Neural progenitor cell (in vitro differentiated cells): ENCODE measurements around the gene F9. TPM values are rescaled to one million over a fixed set of nuclear protein-coding genes. Genes with fewer than 3 reads are reported as not detected.
"Not testable (repeated sequence)": the region's sequence is repeated elsewhere in the genome, so short reads cannot be mapped to it uniquely, and the experiment has no call there.

Experiments used
- DNase-seq: peaks from one replicate; pipeline ENCODE4 v3.0.0-alpha.2; 2016; ENCODE audit warnings: low spot score
- H2AFZ ChIP-seq: fragments of 200-600 bp; sonication (generic); replicated peaks from 2 replicates; pipeline ENCODE4 v1.6.1; 2016; ENCODE audit warnings: antibody characterized with exemption
- H3F3A ChIP-seq: fragments of 200-600 bp; sonication (generic); 2 replicates; pipeline ENCODE4 v1.6.1; 2016; ENCODE audit warnings: antibody characterized with exemption, low read depth
- H3K27ac ChIP-seq: fragments of 200-600 bp; sonication (generic); 2 replicates; pipeline ENCODE4 v1.5.1; 2016; ENCODE audit warnings: mild to moderate bottlenecking
- H3K27me3 ChIP-seq: fragments of 200-600 bp; sonication (generic); 2 replicates; pipeline ENCODE4 v1.6.1; 2016; ENCODE audit warnings: mild to moderate bottlenecking, moderate library complexity
- H3K36me3 ChIP-seq: fragments of 200-600 bp; sonication (generic); 2 replicates; pipeline ENCODE4 v1.5.1; 2016
- H3K4me1 ChIP-seq: fragments of 200-600 bp; sonication (generic); 2 replicates; pipeline ENCODE4 v1.6.1; 2016; ENCODE audit warnings: mixed run types
- H3K4me2 ChIP-seq: fragments of 200-600 bp; sonication (generic); 2 replicates; pipeline ENCODE4 v1.6.1; 2016
- H3K4me3 ChIP-seq: fragments of 200-600 bp; sonication (generic); 2 replicates; pipeline ENCODE4 v1.5.1; 2016
- H3K79me2 ChIP-seq: fragments of 200-600 bp; sonication (generic); 2 replicates; pipeline ENCODE4 v1.6.1; 2016; ENCODE audit warnings: low read depth
- H3K9ac ChIP-seq: fragments of 200-600 bp; sonication (generic); 2 replicates; pipeline ENCODE4 v1.6.1; 2016
- H3K9me3 ChIP-seq: fragments of 200-600 bp; sonication (generic); 2 replicates; pipeline ENCODE4 v1.5.1; 2016; ENCODE audit warnings: low read depth
- H4K20me1 ChIP-seq: fragments of 200-600 bp; sonication (generic); 2 replicates; pipeline ENCODE4 v1.6.1; 2016; ENCODE audit warnings: low read depth
- H3K27ac Mint-ChIP-seq: 3 replicates; pipeline ENCODE4 v1.8.0; 2021; ENCODE audit warnings: mixed read lengths
- H3K27me3 Mint-ChIP-seq: 2 replicates; pipeline ENCODE4 v1.8.0; 2022; ENCODE audit warnings: low read depth, mild to moderate bottlenecking, inconsistent platforms, moderate library complexity, mixed read lengths; ENCODE audit not compliant: insufficient read depth
- H3K36me3 Mint-ChIP-seq: 3 replicates; pipeline ENCODE4 v1.8.0; 2021; ENCODE audit warnings: mixed read lengths
- H3K4me1 Mint-ChIP-seq: 3 replicates; pipeline ENCODE4 v1.8.0; 2021; ENCODE audit warnings: mixed read lengths
- H3K4me3 Mint-ChIP-seq: 3 replicates; pipeline ENCODE4 v1.8.0; 2021; ENCODE audit warnings: mild to moderate bottlenecking, moderate library complexity, mixed read lengths
- H3K9me3 Mint-ChIP-seq: 3 replicates; pipeline ENCODE4 v1.8.0; 2020; ENCODE audit warnings: mixed read lengths
- EZH2 ChIP-seq: fragments of 200-600 bp; sonication (generic); IDR thresholded peaks from 2 replicates; pipeline ENCODE4 v1.6.1; 2017; ENCODE audit warnings: antibody characterized with exemption, mild to moderate bottlenecking, moderate library complexity
- EZH2phosphoT487 ChIP-seq: fragments of 200-600 bp; sonication (generic); IDR thresholded peaks from 2 replicates; pipeline ENCODE4 v1.6.1; 2017; ENCODE audit warnings: antibody characterized with exemption
- total RNA-seq: library from RNA; depleted of rRNA; stranded (reverse); fragments of >200 nt; gene quantifications from 2 replicates; pipeline ENCODE4 v1.2.3, GENCODE V29; 2015; ENCODE audit warnings: low replicate concordance
- TF ChIP-seq, protein P1 (sequence below): fragments of 200-600 bp; sonication (generic); IDR thresholded peaks from 2 replicates; pipeline ENCODE4 v1.5.1; 2017; ENCODE audit warnings: antibody characterized with exemption, mild to moderate bottlenecking

The F9 gene
- total RNA-seq, 1 donor from 2014 or later, result not detected

DNA sequence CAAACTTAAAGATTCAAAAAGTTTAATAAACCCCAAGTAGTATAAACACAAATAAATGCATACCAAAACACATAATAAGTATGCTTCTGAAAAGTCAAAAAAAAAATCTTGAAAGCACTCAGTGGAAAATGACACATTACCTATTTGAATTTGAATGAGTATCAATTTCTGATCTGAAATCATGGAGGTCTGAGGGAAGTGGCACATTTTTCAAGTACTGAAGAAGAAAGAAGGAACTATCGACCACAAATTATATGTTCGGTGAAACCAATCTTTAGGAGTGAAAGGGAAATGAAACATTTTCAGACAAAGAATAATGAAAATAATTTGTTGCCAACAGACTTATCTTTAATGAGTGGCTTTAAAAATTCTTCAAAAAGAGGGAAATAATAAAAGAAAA, 12.1 kb upstream of the F9 start:
- no peaks in the 10 kb centered on the region for H3K79me2 ChIP-seq
- no peak for DNase-seq
- no peak overlapping the region for H2AFZ ChIP-seq
- H3K4me1 Mint-ChIP-seq, result no peaks in the 10 kb centered on the region
- H3F3A ChIP-seq, result no peaks in the 10 kb centered on the region
- H3K27ac ChIP-seq, result no peak overlapping the region
- H3K4me3 Mint-ChIP-seq, result no peak overlapping the region
- no peak overlapping the region for H3K4me2 ChIP-seq
- H4K20me1 ChIP-seq, result no peaks in the 10 kb centered on the region
- H3K4me1 ChIP-seq, result no peaks in the 10 kb centered on the region
- H3K27ac Mint-ChIP-seq, result no peak overlapping the region
- H3K9me3 Mint-ChIP-seq, result peaks cover 8% of the 10 kb centered on the region
- no peak overlapping the region for H3K9ac ChIP-seq
- H3K4me3 ChIP-seq, result no peak overlapping the region
- H3K36me3 Mint-ChIP-seq, result no peaks in the 10 kb centered on the region
- H3K27me3 ChIP-seq, result no peaks in the 10 kb centered on the region
- H3K36me3 ChIP-seq, result no peaks in the 10 kb centered on the region
- H3K9me3 ChIP-seq, result peaks cover 17% of the 10 kb centered on the region
- TF ChIP-seq, protein P1, sequence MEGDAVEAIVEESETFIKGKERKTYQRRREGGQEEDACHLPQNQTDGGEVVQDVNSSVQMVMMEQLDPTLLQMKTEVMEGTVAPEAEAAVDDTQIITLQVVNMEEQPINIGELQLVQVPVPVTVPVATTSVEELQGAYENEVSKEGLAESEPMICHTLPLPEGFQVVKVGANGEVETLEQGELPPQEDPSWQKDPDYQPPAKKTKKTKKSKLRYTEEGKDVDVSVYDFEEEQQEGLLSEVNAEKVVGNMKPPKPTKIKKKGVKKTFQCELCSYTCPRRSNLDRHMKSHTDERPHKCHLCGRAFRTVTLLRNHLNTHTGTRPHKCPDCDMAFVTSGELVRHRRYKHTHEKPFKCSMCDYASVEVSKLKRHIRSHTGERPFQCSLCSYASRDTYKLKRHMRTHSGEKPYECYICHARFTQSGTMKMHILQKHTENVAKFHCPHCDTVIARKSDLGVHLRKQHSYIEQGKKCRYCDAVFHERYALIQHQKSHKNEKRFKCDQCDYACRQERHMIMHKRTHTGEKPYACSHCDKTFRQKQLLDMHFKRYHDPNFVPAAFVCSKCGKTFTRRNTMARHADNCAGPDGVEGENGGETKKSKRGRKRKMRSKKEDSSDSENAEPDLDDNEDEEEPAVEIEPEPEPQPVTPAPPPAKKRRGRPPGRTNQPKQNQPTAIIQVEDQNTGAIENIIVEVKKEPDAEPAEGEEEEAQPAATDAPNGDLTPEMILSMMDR, result no peak
- no peak for TF ChIP-seq EZH2
- TF ChIP-seq EZH2phosphoT487, result no peak
- H3K27me3 Mint-ChIP-seq, result peaks cover 3% of the 10 kb centered on the region

GRCh38 chrX:139528829-139529228, 1.7 kb upstream of the F9 start:
- DNase-seq, H3K9me3 ChIP-seq, H3F3A ChIP-seq, H3K4me3 Mint-ChIP-seq, H3K27me3 ChIP-seq, H3K4me2 ChIP-seq, H3K36me3 ChIP-seq, H3K36me3 Mint-ChIP-seq, H3K9ac ChIP-seq, H3K9me3 Mint-ChIP-seq, H4K20me1 ChIP-seq, H2AFZ ChIP-seq, H3K4me1 Mint-ChIP-seq, H3K27ac ChIP-seq, H3K27me3 Mint-ChIP-seq, H3K4me1 ChIP-seq, H3K4me3 ChIP-seq, H3K79me2 ChIP-seq, H3K27ac Mint-ChIP-seq: not testable (repeated sequence)

GRCh38 chrX:139532834-139533233, 2.3 kb downstream of the F9 start:
- H3K4me1 Mint-ChIP-seq, result no peaks in the 10 kb centered on the region
- Histone ChIP-seq H3K9me3 (no peaks in the 10 kb centered on the region), H3K79me2 (no peaks in the 10 kb centered on the region), H2AFZ (no peak overlapping the region), H3K4me2 (no peak overlapping the region), H3K27ac (no peak overlapping the region), H3F3A (no peaks in the 10 kb centered on the region), H3K36me3 (no peaks in the 10 kb centered on the region), H3K27me3 (no peaks in the 10 kb centered on the region), H3K4me1 (no peaks in the 10 kb centered on the region), H3K4me3 (no peak overlapping the region), H4K20me1 (no peaks in the 10 kb centered on the region), H3K9ac (no peak overlapping the region)
- no peak for TF ChIP-seq EZH2
- no peak overlapping the region for H3K4me3 Mint-ChIP-seq
- no peak overlapping the region for H3K27ac Mint-ChIP-seq
- H3K36me3 Mint-ChIP-seq, result no peaks in the 10 kb centered on the region
- no peaks in the 10 kb centered on the region for H3K27me3 Mint-ChIP-seq
- no peak for DNase-seq
- H3K9me3 Mint-ChIP-seq, result no peaks in the 10 kb centered on the region

- no peak overlapping the region for H3K27ac Mint-ChIP-seq
- no peak overlapping the region for H3K4me3 Mint-ChIP-seq
Observed at GRCh38 chrX:139533444-139533843, 2.9 kb downstream of the F9 start.

More at GRCh38 chrX:139533444-139533843, 2.9 kb downstream of the F9 start:
- H3K27me3 Mint-ChIP-seq, result no peaks in the 10 kb centered on the region
- Histone ChIP-seq H3K9ac (no peak overlapping the region), H3K27ac (no peak overlapping the region), H3K79me2 (no peaks in the 10 kb centered on the region), H3K9me3 (peaks cover 2% of the 10 kb centered on the region), H3K4me2 (no peak overlapping the region), H3K4me3 (no peak overlapping the region), H3F3A (no peaks in the 10 kb centered on the region), H3K27me3 (no peaks in the 10 kb centered on the region), H3K36me3 (no peaks in the 10 kb centered on the region), H4K20me1 (no peaks in the 10 kb centered on the region), H2AFZ (no peak overlapping the region), H3K4me1 (no peaks in the 10 kb centered on the region)
- no peaks in the 10 kb centered on the region for H3K4me1 Mint-ChIP-seq
- DNase-seq, result no peak
- TF ChIP-seq EZH2 (no peak), EZH2phosphoT487 (no peak)
- TF ChIP-seq, protein P1, result no peak
- no peaks in the 10 kb centered on the region for H3K9me3 Mint-ChIP-seq
- H3K36me3 Mint-ChIP-seq, result no peaks in the 10 kb centered on the region
